GM21528 (cell line): ENCODE measurements around the gene IP6K1.
"Not testable (repeated sequence)": the region's sequence is repeated elsewhere in the genome, so short reads cannot be mapped to it uniquely, and the experiment has no call there.

ENCODE experiments used
- ATAC-seq: cut with Tn5 transposase; IDR thresholded peaks from one replicate; pipeline ENCODE4 v1.9.1; 2021; ENCODE audit warnings: mild to moderate bottlenecking, moderate library complexity; ENCODE audit not compliant: unreplicated experiment, low FRiP score

Gene IP6K1

GRCh38 chr3:49772703-49773102 lies 13.6 kb downstream of the IP6K1 start:
- no peak for ATAC-seq

DNA sequence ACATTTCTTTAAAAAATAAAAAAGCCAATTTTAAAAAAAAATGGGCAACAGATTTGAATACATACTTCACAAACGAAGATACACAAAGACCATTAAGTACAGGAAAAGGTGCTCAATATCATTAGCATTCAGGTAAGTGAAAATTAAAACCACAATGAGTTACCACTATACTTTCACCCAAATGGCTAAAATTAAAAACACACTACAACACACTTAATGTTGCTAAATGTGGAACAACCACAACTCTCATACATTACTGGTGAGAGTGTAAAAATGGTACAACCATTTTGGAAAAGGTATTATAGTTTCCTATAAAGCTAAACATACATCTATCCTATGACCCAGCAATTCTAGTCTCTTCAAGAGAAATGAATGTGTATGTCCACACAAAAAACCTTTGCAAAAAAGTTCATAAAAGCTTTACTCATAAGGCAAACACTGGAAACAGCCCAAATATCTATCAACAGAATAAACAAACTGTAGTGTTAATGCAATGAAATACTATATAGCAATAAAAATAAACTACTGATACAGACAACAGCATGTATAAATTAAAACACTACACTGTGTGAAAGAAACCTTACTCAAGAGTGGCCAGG lies 14.9 kb downstream of the IP6K1 start:
- no peak for ATAC-seq

- ATAC-seq = no peak
These were observed 16.4 kb downstream of the IP6K1 start for GRCh38 chr3:49769926-49770325.

DNA sequence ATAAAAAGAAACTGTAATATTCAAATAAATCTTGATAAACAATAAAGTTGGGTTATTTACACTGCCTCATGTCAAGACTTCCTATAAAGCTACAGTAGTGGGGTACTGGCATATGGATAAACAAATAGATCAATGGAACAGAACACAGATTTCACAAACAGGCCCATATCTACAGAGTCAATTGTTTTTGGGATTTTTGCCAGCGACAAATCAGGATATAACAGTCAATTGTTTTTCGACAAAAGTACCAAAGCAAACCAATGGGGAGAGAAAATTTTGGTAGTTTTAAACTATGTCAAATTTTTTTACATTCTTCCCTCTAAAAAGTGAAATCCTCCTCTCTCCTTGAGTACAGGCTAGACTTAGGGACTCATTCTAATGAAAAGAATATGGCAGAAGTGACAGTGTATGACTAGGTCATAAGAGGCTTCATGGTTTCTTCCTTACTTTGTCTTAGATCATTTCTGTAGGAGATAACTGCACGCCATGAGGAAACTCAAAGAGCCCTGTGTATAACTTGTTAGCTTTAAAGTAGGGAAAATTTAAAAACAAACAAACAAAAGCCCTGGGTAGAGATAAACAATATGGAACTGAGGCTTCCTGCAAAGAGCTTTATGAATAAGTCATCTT lies 16.9 kb downstream of the IP6K1 start:
- ATAC-seq = no peak

DNA sequence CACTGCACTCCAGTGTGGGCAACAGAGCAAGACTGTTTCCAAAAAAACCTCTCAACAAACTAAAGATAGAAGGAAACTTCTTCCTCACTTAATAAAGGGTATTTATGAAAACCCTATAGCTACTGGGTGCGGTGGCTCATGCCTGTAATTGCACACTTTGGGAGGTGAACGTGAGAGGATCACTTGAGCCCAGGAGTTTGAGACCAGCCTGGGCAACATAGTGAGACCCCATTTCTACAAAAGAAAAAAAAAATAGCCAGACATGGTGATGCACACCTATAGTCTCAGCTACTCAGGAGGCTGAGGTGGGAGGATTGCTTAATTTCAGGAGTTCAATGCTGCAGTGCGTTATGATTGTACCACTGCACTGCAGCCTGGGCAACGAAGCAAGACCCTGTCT lies 22.4 kb downstream of the IP6K1 start:
- no peak for ATAC-seq

GRCh38 chr3:49761661-49762060 lies 24.7 kb downstream of the IP6K1 start:
- ATAC-seq = no peak

DNA sequence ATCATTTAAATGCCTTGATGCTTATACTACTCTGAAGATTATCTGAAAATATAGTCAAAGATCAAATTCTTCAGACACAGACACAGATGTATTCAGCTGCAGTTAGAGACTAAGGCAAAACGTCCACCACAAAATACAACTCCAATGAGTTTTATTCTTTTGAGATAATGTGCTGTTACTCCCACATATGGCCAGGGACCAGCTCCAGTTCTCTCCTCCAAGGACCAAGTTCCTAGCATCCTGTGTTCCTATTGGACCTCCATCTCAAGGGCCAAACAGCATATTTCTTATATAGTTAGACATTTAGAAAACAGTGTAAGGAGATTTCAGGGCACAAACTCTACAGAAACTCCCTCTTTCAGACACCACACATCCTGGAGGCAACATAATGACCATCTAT lies 27.1 kb downstream of the IP6K1 start:
- no peak for ATAC-seq

GRCh38 chr3:49757197-49757596 lies 29.1 kb downstream of the IP6K1 start:
- no peak for ATAC-seq

DNA sequence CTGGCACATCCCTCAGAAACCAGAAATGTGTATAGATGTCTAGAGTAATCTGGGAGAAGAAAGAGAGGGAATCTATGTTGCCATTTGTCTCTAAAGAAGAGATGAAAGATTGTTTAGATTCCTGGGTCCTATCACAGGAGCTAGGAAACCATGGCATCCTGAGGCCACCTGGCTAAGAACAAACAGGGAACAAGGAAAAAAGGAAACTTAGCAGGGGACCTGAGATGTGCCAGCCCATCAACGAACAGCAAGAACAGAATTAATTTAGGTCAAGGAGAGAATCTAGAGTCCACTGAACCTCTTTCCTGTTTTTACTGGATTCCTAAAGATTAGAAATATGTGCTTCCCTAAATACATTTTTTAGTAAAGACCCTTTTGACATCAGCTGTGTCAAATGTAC lies 30.3 kb downstream of the IP6K1 start:
- no peak for ATAC-seq

- ATAC-seq = no peak
These were observed 31.8 kb downstream of the IP6K1 start for GRCh38 chr3:49754536-49754935.

DNA sequence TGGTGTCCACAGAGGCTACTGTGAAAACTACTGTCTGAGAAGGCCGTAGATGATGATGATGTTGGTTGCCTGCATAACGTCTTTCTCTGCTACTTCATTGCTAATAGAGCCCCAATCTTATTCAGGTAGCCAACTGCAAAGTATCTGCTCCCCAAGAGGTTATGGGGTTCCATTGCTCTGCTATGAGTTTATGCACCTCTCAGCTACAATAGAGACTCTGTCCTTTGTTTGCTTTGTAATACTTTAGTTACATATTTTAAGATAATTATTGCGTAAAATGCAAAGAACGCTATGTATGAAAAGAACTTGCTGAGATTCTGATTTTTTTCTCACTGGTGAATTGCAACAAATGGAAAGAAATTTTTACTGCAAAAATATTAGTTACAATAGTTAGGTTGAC lies 34.8 kb downstream of the IP6K1 start:
- no peak for ATAC-seq

DNA sequence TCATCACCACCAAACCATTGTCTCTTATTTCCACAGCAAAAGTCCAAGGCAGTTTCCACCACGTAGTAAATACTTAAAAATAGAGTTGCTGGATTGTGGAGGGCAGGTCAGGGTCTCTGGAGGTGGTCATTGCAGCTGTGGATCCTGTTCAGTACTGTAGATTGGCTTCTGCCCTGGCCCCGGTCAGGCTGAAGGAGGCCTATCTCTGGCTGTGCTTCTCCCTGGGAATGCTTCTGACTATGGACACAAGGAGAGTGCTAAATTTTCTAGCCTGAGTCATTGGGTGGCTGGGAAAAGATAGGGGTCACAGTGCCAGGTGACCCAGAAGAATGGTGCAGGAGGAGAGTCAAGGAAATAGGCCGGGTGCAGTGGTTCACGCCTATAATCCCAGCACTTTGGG lies 36.3 kb downstream of the IP6K1 start:
- no peak for ATAC-seq

DNA sequence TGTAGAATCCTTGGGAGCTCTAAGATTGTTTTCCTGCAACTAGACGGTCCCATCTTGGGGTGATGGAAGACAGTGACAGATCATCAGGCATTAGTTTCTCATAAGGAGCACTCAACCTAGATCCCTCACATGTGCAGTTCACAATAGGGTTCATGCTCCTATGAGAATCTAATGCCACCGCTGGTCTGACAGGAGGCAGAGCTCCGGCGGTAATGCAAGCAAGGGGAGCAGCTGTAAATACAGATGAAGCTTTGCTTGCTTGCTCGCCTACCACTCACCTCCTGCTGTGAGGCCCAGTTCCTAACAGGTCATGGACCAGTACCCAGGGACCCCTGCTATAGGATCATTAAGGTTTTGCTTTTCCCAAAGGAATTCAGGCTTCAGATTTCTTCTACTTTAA lies 37.5 kb downstream of the IP6K1 start:
- not testable (repeated sequence) for ATAC-seq

- ATAC-seq = no peak
These were observed 38.4 kb downstream of the IP6K1 start for GRCh38 chr3:49747792-49748480.

DNA sequence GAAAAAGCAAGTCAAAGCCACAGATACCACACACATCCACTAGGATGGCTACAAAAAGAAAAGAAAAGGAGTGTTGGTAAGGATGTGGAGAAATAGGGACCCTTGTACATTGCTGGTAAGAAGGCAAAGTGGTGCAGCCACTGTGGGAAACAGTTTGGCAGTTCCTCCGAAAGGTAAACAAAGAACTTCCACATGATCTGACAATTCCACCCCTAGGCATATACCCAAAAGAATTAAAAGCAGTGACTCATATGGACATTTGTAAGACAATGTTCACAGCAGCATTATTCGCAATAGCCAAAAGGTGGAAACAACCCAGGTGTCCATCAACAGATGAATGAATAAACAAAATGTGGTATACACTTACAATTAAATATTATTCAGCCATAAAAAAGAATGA lies 40.4 kb downstream of the IP6K1 start:
- no peak for ATAC-seq

DNA sequence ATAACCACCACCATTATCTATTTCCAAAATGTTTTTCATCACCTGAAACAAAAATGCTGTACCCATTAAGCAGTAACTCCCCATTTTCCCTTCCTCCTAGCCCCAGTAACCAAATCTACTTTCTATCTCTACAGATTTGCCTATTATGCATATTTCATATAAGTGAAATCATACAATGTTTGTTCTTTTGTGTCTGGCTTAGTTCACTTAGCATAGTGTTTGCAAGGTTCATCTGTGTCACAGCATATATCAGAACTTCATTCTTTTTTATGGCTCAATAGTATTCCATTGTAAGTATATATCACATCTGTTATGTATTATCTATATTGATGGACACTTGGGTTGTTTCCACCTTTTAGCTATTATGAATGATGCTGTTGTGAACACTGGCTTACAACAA lies 45.9 kb downstream of the IP6K1 start:
- ATAC-seq = no peak

DNA sequence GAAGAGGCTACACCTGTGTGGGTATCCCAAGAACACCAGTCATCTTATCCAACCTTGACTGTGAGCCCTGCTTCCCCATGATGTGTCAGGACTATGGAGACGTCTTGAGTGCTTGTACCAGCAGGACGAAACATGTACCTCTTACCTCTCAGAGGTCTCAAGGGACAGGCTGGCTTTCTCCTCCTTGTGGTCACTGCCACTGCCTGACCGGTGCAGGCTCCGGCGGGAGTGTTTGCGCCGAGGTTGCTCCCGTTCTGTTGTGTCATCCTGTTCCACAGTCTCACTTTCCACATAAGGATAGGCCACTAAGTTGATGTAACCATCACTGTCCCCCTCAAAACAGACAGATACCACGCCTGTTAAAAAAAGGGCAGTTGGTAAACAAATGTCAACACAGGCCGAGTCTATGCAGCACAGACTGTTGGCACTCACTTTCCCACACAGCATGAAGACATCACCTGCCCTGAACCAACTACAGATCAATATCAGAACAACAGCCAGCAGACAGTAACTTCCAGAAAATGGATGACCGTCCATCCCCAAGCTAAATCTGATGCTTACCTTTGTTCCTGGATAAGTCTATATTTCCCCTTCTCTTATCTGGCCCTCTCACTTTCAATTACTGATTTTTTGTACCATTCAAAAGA lies 48.2 kb downstream of the IP6K1 start:
- no peak for ATAC-seq

GRCh38 chr3:49734752-49735151 lies 51.6 kb downstream of the IP6K1 start:
- no peak for ATAC-seq

DNA sequence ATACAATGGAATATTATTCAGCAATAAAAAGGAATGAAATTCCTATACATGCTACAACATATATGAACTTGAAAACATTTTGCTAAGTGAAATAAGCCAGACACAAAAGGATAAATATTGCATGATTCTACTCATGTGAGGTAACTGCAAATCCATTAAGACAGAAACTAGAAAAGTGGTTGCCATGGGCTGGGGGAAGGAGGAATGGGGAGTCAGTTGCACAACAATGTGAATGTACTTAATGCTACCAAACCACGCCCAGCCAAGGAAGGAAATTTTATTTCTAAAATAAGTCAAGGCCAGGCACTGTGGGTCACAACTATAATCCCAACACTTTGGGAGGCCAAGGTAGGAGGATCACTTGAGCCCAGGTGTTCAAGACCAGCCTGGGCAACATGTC lies 52.8 kb downstream of the IP6K1 start:
- no peak for ATAC-seq

DNA sequence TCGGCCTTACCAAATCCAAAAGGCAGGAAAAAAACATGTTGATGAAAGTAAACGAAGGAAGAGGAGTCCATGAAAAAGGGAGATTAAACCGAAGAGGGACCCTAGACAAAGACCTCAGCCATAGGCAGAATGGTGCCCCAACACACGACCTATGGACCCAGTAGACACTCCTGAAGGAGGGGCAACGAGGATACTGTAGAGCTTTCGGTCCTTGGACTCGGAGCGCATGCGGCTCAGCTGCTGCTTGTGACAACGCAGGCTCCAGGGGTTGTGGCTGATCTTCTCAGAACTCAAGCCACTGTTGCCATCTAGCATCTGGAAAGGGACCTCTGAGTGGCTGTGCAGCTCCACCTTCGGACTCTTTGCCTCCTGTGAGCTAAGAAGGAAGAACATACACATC lies 53.7 kb downstream of the IP6K1 start:
- ATAC-seq = no peak

- ATAC-seq = no peak
These were observed 56.3 kb downstream of the IP6K1 start for GRCh38 chr3:49729966-49730609.
